HepG2 (cell line): Measurements from ENCODE around the gene IGLL1. TPM values are rescaled to one million over a fixed set of nuclear protein-coding genes. Genes with fewer than 3 reads are reported as not detected.

ENCODE experiments used
- FOXM1 ChIP-seq: sonication (generic); formaldehyde crosslinking; IDR thresholded peaks from 2 replicates; pipeline ENCODE4 v1.5.0; 2020; ENCODE audit warnings: missing genetic modification reagents
- GATA4 ChIP-seq: sonication (generic); IDR thresholded peaks from 2 replicates; pipeline ENCODE4 v1.6.1; 2016; ENCODE audit warnings: antibody characterized with exemption, low read depth, borderline replicate concordance
- HNRNPL ChIP-seq: fragments of 200-400 bp; formaldehyde crosslinking; IDR thresholded peaks from 2 replicates; pipeline ENCODE4 v1.6.1; 2017; ENCODE audit warnings: mild to moderate bottlenecking, low read depth, low read length
- NCOA5 ChIP-seq: sonication (generic); formaldehyde crosslinking; IDR thresholded peaks from 2 replicates; pipeline ENCODE4 v1.4.0; 2020; ENCODE audit warnings: missing genetic modification reagents
- SRSF4 ChIP-seq: fragments of 200-400 bp; formaldehyde crosslinking; IDR thresholded peaks from one replicate; pipeline ENCODE4 v1.6.1; 2018; ENCODE audit warnings: mild to moderate bottlenecking, low read depth, low read length, moderate library complexity; ENCODE audit not compliant: poor library complexity, severe bottlenecking
- TBX2 ChIP-seq: sonication (generic); formaldehyde crosslinking; IDR thresholded peaks from 2 replicates; pipeline ENCODE4 v1.5.0; 2020; ENCODE audit warnings: missing genetic modification reagents, mild to moderate bottlenecking, borderline replicate concordance
- TERF1 ChIP-seq: sonication (generic); formaldehyde crosslinking; IDR thresholded peaks from 2 replicates; pipeline ENCODE4 v1.8.0; 2022; ENCODE audit warnings: mild to moderate bottlenecking, missing genetic modification reagents, moderate library complexity
- USF2 ChIP-seq, 2 experiments: sonication (generic) in 1 of 2; formaldehyde crosslinking in 1 of 2; IDR thresholded peaks; 2 replicates each; pipeline versions ENCODE4 v1.5.1 to v1.6.1; 2011 to 2020; ENCODE audit warnings: borderline replicate concordance in 1 of 2, low read depth in 1 of 2, low read length in 1 of 2, mild to moderate bottlenecking in 1 of 2, missing genetic modification reagents in 1 of 2, moderate library complexity in 1 of 2
- ZBTB14 ChIP-seq: sonication (generic); formaldehyde crosslinking; IDR thresholded peaks from 2 replicates; pipeline ENCODE4 v1.4.0; 2020; ENCODE audit warnings: missing genetic modification reagents
- ZBTB4 ChIP-seq: sonication (generic); formaldehyde crosslinking; IDR thresholded peaks from 2 replicates; pipeline ENCODE4 v1.4.0; 2020; ENCODE audit warnings: missing genetic modification reagents, mild to moderate bottlenecking, borderline replicate concordance
- ZFAT ChIP-seq: sonication (generic); formaldehyde crosslinking; conservative IDR thresholded peaks from 2 replicates; pipeline ENCODE4 v1.8.1; 2023; ENCODE audit warnings: missing genetic modification reagents, inconsistent platforms
- ZNF160 ChIP-seq: sonication (generic); formaldehyde crosslinking; IDR thresholded peaks from 2 replicates; pipeline ENCODE4 v1.8.0; 2022; ENCODE audit warnings: mild to moderate bottlenecking, inconsistent platforms, missing genetic modification reagents
- ZNF17 ChIP-seq: sonication (generic); formaldehyde crosslinking; IDR thresholded peaks from 2 replicates; pipeline ENCODE4 v1.5.0; 2020; ENCODE audit warnings: mild to moderate bottlenecking, missing genetic modification reagents
- ZNF230 ChIP-seq: sonication (generic); formaldehyde crosslinking; IDR thresholded peaks from 2 replicates; pipeline ENCODE4 v1.4.0; 2020; ENCODE audit warnings: mild to moderate bottlenecking, missing genetic modification reagents
- ZNF260 ChIP-seq: sonication (generic); formaldehyde crosslinking; IDR thresholded peaks from 2 replicates; pipeline ENCODE4 v1.4.0; 2020; ENCODE audit warnings: missing genetic modification reagents, low read depth, mild to moderate bottlenecking, borderline replicate concordance
- ZNF350 ChIP-seq: sonication (generic); formaldehyde crosslinking; IDR thresholded peaks from 2 replicates; pipeline ENCODE4 v1.4.0; 2020; ENCODE audit warnings: mild to moderate bottlenecking, low read depth, missing genetic modification reagents, borderline replicate concordance
- ZNF44 ChIP-seq: sonication (generic); formaldehyde crosslinking; IDR thresholded peaks from 2 replicates; pipeline ENCODE4 v1.5.1; 2020; ENCODE audit warnings: mild to moderate bottlenecking, missing genetic modification reagents
- ZNF563 ChIP-seq: sonication (generic); formaldehyde crosslinking; IDR thresholded peaks from 2 replicates; pipeline ENCODE4 v1.8.0; 2022; ENCODE audit warnings: mild to moderate bottlenecking, moderate library complexity, missing genetic modification reagents
- ZNF614 ChIP-seq: IDR thresholded peaks from 2 replicates; pipeline ENCODE4 v1.6.1; 2018; ENCODE audit warnings: missing biosample characterization, missing genetic modification reagents, inconsistent platforms, borderline replicate concordance
- ZNF737 ChIP-seq: sonication (generic); formaldehyde crosslinking; IDR thresholded peaks from 2 replicates; pipeline ENCODE4 v1.5.0; 2020; ENCODE audit warnings: missing genetic modification reagents, mild to moderate bottlenecking, borderline replicate concordance
- ZSCAN9 ChIP-seq: IDR thresholded peaks from 2 replicates; pipeline ENCODE4 v1.6.1; 2016; ENCODE audit warnings: borderline replicate concordance
- polyA plus RNA-seq, 8 experiments: library from polyadenylated mRNA; depleted of rRNA in 3 of 8; stranded (reverse) in 7 of 8; unstranded in 1 of 8; fragments of >200 nt; fragmentation: Illumina TruSeq in 4 of 8; extraction: Trizol in 4 of 8; gene quantifications; 2 replicates each; pipeline versions ENCODE4 v1.2.1 to v1.2.3, GENCODE V29; 2011 to 2016; ENCODE audit warnings: low read depth in 4 of 8, missing spikeins in 1 of 8, mixed read lengths in 1 of 8; ENCODE audit not compliant: insufficient read depth in 1 of 8
- total RNA-seq, 5 experiments: library from RNA; depleted of rRNA; stranded (reverse); fragments of >200 nt; fragmentation: Illumina TruSeq; extraction: Trizol; gene quantifications; 2 replicates each; pipeline ENCODE4 v1.2.3, GENCODE V29; 2016; ENCODE audit warnings: low read depth in 1 of 5

The IGLL1 gene
- total and polyA plus RNA-seq, 2 of the 13 experiments (the other 11 are each of a cell fraction or from before 2014, with no cell fraction given), result not detected

- no peak for TF ChIP-seq USF2 (IDR thresholded peaks at IDR 0.05; ENCODE audit: low read depth, low read length)
- no peak for TF ChIP-seq USF2 (CRISPR knock-in tag; IDR thresholded peaks at IDR 0.05; ENCODE audit: borderline replicate concordance)
- TF ChIP-seq ZNF160 (CRISPR knock-in tag), result no peak
- TF ChIP-seq SRSF4, result no peak
- TF ChIP-seq TERF1 (CRISPR knock-in tag), result no peak
- TF ChIP-seq ZNF230, result no peak
- TF ChIP-seq ZSCAN9 (CRISPR knock-in tag), result no peak
- TF ChIP-seq ZNF44 (CRISPR knock-in tag), result no peak
- peak; percentile 51; the same call in 1 of the 2 replicates for TF ChIP-seq ZBTB14 (CRISPR knock-in tag)
- no peak for TF ChIP-seq ZNF563
- peak; percentile 41; the same call in 1 of the 2 replicates for TF ChIP-seq ZNF614 (CRISPR knock-in tag)
- TF ChIP-seq TBX2, result no peak
- no peak for TF ChIP-seq ZNF737 (CRISPR knock-in tag)
- no peak for TF ChIP-seq GATA4
- no peak; the same call in 1 of the 2 replicates for TF ChIP-seq ZBTB4 (CRISPR knock-in tag)
- no peak for TF ChIP-seq ZNF260 (CRISPR knock-in tag)
- TF ChIP-seq ZNF350, result no peak
- TF ChIP-seq ZNF17, result no peak
- TF ChIP-seq NCOA5, result no peak
- TF ChIP-seq FOXM1 (CRISPR knock-in tag), result no peak
- no peak for TF ChIP-seq ZFAT
- no peak for TF ChIP-seq HNRNPL
These were observed 40.8 kb downstream of the IGLL1 start (continued) for GRCh38 chr22:23539135-23539838.
